Caki2 (cell line): Measurements from ENCODE around the gene TPM1. TPM values are rescaled to one million over a fixed set of nuclear protein-coding genes. Genes with fewer than 3 reads are reported as not detected.

Experiments used
- DNase-seq: peaks from one replicate; pipeline ENCODE4 v3.0.0-alpha.2; 2015; ENCODE audit warnings: low read depth
- in situ Hi-C: cut with HindIII; loops from 2 replicates; pipeline ENCODE4 v1.10.0; 2016; ENCODE audit warnings: low sequenced_read_pairs, low pct_unique_long_range_greater_than_20kb, mixed read lengths
- total RNA-seq: library from RNA; depleted of rRNA; stranded (reverse); fragments of >200 nt; shearing (Covaris generic); gene quantifications from 2 replicates; pipeline ENCODE4 v1.2.3, GENCODE V29; 2014; ENCODE audit warnings: low replicate concordance

Gene TPM1
- total RNA-seq, 1 experiment from 2014 or later = 681 TPM

GRCh38 chr15:63063877-63064409 lies 21.4 kb downstream of the TPM1 start:
- no peak for DNase-seq
- in situ Hi-C loops = no loop called here

DNA sequence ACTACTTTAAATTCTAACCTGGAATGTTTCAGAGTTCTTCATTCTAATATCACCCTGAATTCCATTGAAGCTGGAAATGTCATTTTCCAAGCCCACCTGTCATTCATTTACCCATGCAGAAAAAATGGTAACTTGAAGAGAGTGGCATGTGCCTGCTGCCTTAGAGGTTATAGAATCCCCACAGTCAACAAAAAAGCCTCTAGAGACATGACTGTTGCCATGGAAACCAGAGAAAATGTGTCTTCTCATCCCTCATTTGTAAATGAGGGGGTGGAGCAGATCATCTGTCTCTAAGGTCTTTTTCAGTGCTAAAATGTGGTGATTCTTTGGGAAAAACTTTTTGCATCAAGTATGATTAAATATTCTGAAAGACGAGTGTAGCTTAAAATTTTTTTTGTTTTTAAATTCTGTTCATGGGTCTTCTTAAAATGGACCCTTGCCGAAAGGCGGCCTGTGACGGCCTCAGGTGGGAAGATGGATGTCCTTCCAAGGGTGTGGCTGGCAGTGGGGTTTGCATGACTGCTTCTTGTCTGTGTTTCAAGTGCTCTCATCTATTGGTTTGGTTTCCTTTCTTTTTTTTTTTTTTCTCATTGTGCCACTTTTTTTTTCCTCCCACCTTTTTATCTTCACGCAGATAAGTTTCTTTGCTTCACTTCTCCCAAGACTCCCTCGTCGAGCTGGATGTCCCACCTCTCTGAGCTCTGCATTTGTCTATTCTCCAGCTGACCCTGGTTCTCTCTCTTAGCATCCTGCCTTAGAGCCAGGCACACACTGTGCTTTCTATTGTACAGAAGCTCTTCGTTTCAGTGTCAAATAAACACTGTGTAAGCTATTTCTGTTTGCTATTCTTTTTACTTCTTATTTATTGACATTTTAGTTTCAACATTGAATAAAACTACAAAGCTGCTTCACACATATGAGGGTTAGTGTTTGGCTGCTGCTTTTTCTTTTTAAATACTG lies 23.0 kb downstream of the TPM1 start:
- in situ Hi-C loops = no loop called here
- DNase-seq = no peak

DNA sequence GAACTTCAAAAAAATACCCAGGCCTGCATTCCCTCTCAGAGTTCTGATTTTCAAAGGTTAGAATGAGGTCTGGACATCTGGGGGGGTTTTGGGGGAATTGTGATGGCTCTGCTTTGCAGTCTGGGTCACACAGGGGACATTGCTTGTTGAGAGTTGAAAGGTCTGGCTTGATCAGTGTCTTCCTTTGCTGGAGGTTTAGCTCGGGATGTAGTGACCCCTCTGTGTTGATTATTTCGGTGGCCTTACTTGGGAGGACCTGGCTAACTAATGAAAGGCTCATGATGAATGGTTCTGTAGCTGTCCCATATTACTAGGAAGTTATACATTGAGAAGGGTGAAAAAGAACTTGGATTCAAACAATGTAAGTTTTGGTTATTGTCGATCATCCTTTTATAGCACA lies 23.7 kb downstream of the TPM1 start:
- DNase-seq = no peak
- in situ Hi-C loops = no loop called here

GRCh38 chr15:63067306-63067705 lies 24.8 kb downstream of the TPM1 start:
- in situ Hi-C loops = no loop called here
- no peak for DNase-seq

GRCh38 chr15:63067976-63068743 lies 25.6 kb downstream of the TPM1 start:
- no peak for DNase-seq
- in situ Hi-C loops = no loop called here

DNA sequence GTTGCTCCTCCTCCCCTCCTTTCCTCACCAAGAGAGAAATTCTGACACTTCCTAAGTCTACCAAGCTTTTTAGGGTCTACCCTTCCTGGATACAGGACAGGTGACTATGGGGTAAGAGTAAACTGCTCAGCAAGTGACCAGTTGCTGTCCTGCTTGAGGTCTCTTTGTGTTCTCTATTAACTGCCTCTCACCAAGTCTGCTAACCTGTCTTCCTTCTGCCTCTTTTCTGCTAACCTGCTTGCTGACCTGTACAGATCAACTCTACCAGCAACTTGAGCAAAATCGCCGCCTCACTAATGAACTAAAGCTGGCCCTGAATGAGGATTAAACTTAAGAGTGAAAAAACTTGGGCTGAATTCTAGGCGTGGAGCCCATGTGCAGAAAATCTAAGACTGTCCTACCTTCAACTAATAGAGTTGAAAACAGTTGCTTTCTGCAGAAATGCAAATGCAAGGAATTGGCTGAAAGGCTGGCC lies 27.1 kb downstream of the TPM1 start:
- in situ Hi-C loops = no loop called here
- DNase-seq = no peak

GRCh38 chr15:63070681-63071129 lies 28.2 kb downstream of the TPM1 start:
- in situ Hi-C loops = no loop called here
- no peak for DNase-seq

DNA sequence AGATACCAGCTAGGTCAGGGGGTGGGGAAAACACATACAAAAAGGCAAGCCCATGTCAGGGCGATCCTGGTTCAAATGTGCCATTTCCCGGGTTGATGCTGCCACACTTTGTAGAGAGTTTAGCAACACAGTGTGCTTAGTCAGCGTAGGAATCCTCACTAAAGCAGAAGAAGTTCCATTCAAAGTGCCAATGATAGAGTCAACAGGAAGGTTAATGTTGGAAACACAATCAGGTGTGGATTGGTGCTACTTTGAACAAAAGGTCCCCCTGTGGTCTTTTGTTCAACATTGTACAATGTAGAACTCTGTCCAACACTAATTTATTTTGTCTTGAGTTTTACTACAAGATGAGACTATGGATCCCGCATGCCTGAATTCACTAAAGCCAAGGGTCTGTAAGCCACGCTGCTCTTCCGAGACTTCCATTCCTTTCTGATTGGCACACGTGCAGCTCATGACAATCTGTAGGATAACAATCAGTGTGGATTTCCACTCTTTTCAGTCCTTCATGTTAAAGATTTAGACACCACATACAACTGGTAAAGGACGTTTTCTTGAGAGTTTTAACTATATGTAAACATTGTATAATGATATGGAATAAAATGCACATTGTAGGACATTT lies 28.9 kb downstream of the TPM1 start:
- DNase-seq = no peak
- in situ Hi-C loops = no loop called here

DNA sequence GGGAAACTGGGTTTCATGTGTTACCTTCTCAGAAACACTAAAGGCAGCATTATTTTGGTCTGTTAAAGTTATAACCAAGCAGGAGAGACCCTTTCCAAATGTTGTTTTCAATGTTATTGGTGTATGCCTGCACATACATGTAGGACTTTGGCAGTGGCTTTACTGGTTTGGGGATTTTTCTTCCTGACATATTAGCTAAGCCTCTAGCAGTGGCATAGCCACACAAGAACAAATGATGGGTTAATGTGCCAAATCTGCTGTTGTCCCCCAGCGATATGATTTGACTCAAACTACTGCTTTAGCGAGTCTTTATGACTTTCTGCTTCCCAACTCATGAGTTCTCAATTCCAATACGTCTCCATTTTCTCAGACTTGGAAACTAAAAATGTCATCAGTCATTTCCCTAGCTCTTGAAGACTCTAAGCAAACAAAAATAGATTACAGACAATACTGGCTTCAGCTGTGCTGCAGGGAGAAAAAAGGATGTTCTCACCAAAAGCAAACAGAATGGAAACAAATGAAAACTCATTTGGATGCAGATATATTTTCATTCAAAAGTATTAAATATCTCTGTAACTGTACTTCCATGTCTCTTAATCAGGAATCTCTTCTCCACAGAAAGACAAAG lies 29.6 kb downstream of the TPM1 start:
- in situ Hi-C loops = no loop called here
- DNase-seq = no peak

DNA sequence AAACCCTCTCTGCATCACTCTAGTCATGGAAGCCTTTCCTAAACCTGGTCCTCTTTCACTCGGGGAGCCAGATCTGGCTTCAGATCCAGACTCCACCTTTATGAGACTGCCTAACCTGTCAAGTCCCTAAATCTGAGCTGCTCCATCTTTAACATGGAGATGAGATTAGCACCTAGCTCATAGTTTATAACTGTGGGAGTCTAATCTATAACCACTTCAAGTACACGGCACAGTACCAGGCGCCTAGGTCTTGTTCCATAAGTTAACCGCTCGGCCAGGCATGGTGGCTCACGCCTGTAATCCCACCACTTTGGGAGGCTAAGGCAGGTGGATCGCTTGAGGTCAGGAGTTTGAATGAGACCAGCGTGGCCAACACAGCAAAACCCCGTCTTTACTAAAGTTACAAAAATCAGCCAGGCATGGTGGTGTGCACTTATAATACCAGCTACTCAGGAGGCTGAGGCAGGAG lies 30.3 kb downstream of the TPM1 start:
- in situ Hi-C loops = no loop called here
- DNase-seq = no peak

- in situ Hi-C loops = no loop called here
- DNase-seq = no peak
Measured at GRCh38 chr15:63073497-63074172, 31.1 kb downstream of the TPM1 start.

DNA sequence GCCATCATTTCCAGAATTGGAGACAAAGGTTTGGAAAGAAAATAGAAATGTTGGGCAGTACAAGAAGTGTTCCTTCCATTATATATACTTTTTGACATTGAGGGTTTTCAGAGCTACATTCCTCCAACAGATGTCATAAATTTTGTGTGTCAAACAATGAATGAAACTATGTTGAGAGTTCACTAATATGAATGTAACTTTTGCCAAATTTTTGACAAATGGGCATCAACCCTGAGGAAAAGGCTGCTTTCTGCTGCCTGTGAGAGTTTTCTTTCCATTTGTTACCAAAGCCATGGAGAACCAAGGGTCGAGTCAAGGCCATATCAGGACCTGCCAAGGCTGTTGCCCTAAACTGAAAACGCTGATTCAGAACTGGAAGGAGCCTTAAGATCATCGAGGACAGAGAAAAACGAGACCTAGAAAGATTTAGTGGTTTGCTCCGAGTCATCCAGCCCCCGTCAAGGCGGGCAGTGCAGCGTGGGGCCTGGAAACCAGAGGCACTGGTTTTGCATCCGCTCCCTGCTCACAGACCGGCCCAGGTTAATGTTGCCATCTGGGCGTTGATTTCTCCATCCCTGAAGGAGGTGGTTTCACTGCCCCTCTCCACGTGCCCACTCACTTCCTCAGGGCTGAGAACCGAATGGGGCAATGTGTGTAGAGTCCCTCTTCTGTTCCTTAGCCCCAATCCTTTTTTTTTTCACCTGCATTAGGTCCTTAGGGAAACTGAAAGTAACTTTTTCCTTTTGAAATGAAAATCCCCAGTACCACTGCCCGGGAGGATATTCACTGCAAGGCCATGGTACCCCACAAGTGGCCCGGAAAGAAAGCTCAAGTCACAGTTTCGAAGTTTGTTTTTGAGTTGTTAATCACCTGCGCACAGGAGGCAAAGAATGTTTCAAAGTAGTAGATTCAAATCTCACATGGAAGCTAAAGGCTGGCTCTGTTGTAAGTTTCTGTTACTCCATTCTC lies 32.8 kb downstream of the TPM1 start:
- in situ Hi-C loops = no loop called here
- DNase-seq = no peak

DNA sequence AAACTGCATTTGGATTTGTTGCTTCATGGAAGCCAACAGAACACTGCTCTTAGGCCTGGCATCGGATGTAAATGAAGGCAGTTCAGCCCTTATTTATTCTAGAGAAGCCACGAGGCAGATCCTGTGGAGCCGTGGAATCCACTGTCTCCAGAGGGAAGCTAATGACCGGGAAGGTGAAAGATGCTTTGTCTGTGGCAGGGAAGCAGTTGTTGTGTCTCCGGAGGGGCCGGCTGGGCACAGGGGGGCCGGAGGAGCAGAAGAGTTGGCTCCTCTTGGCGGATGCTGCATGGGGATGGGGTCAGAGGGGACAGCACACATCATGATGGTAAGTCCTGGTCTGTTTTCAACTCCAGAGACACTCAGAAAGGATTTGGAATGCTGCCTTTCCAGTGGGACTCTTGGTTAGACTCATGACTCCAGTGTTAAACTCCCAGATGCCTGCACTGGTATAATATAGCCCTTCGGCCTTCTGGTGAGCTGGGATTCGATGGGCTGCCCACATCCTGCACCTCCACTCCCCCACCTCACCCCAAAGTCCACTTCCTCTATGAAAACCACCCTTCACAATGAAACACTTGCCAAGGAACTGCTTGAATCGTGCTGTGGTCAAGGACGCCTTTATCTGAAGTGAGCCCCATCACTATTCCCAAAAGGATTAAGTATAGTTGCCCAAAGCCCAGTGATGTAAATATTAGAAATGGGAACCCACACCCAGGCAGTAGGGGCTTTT lies 33.6 kb downstream of the TPM1 start:
- in situ Hi-C loops = no loop called here

GRCh38 chr15:63076714-63077046 lies 34.1 kb downstream of the TPM1 start:
- no peak for DNase-seq
- in situ Hi-C loops = no loop called here

More for the DNA sequence above, 33.6 kb downstream of the TPM1 start:
- no peak for DNase-seq

GRCh38 chr15:63077952-63078351 lies 35.4 kb downstream of the TPM1 start:
- in situ Hi-C loops = no loop called here
- no peak for DNase-seq
